Effector memory CD4-positive, alpha-beta T cell (primary cell): ENCODE data around the gene LACTBL1.
"Not testable (repeated sequence)": the region's sequence is repeated elsewhere in the genome, so short reads cannot be mapped to it uniquely, and the experiment has no call there.

Source experiments
- DNase-seq, 3 donors: peaks; one replicate each; pipeline ENCODE4 v3.0.0-alpha.2; 2020
- H3K27ac ChIP-seq: 2 replicates; pipeline ENCODE4 v1.7.0; 2013; ENCODE audit warnings: mild to moderate bottlenecking, low read length, moderate library complexity; ENCODE audit not compliant: insufficient read depth, poor library complexity, severe bottlenecking
- H3K27me3 ChIP-seq: replicated peaks from 2 replicates; pipeline ENCODE4 v1.7.0; 2013; ENCODE audit warnings: mild to moderate bottlenecking, low read length; ENCODE audit not compliant: insufficient read depth, control insufficient read depth, poor library complexity, severe bottlenecking
- H3K36me3 ChIP-seq: 2 replicates; pipeline ENCODE4 v1.7.0; 2013; ENCODE audit warnings: mild to moderate bottlenecking, low read length, moderate library complexity; ENCODE audit not compliant: control insufficient read depth, insufficient read depth
- H3K4me1 ChIP-seq: 2 replicates; pipeline ENCODE4 v1.7.0; 2013; ENCODE audit warnings: low read length, mild to moderate bottlenecking; ENCODE audit not compliant: control insufficient read depth, insufficient read depth, poor library complexity, severe bottlenecking
- H3K4me3 ChIP-seq: 2 replicates; pipeline ENCODE4 v1.7.0; 2013; ENCODE audit warnings: low read length, low read depth, mild to moderate bottlenecking; ENCODE audit not compliant: insufficient read depth, poor library complexity, severe bottlenecking
- H3K9me3 ChIP-seq: 2 replicates; pipeline ENCODE4 v1.7.0; 2013; ENCODE audit warnings: mild to moderate bottlenecking, low read length, moderate library complexity; ENCODE audit not compliant: control insufficient read depth

The LACTBL1 gene

GRCh38 chr1:22949822-22950331, 22.8 kb downstream of the LACTBL1 start:
- no peaks in the 10 kb centered on the region for H3K27me3 ChIP-seq
- H3K9me3 ChIP-seq, result no peaks in the 10 kb centered on the region

GRCh38 chr1:22945171-22945570, 27.5 kb downstream of the LACTBL1 start:
- not testable (repeated sequence) for H3K27ac ChIP-seq, H3K9me3 ChIP-seq, H3K4me1 ChIP-seq, H3K36me3 ChIP-seq, DNase-seq, H3K27me3 ChIP-seq, H3K4me3 ChIP-seq

More at GRCh38 chr1:22949822-22950331, 22.8 kb downstream of the LACTBL1 start:
- no peak for DNase-seq
- no peak overlapping the region for H3K4me3 ChIP-seq
- H3K27ac ChIP-seq, result no peak overlapping the region
- no peaks in the 10 kb centered on the region for H3K36me3 ChIP-seq
- H3K4me1 ChIP-seq, result no peaks in the 10 kb centered on the region

DNA sequence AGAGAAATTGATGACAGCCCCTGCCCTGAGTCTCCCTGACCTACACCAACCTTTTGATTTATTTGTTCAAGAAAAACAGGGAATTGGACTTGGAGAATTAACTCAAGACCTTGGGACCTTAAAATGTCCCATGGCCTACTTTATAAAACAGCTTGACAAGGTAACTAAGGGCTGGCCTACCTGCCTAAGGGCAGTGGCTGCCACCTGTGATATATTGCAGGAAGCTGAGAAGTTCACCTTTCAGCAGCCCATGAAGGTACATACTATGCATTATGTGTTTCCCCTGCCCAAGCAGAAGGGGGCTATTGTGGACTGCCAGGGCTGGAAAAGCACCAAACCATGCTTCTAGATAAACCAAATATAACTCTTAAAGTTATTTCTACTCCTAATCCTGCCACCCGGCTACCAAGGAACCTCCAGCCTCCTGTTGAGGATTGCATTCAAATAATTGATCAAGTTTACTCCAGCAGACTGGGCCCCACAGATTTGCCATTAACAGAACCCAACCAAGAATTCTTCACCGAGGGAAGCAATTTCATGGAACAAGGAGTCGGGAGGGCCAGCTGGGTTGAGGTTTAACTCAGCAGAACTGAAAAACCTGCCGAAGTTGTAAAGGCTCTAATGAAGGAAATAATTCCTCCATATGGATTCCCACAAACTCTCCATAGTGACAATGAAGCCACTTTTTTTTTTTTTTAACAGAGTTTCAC, 28.2 kb downstream of the LACTBL1 start:
- Histone ChIP-seq H3K9me3 (no peaks in the 10 kb centered on the region), H3K4me1 (no peaks in the 10 kb centered on the region), H3K4me3 (no peak overlapping the region)

DNA sequence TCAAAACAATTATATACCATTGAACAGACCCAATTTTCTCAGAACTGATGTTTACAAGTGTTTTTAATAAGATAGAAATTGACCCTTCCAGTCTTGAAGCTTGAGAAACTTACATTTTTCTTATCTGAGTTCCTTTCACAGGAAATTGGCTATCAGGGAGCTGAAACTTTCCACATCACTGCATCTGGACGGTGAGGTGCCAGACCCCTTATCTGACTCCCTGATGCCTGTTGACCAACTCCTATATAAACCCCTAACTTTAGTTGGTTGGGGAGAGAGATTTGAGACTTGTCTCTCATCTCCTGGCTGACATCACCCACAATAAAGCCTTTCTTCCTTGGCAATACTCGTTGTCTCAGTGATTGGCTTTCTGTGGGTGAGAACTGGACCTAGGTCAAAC, 31.4 kb downstream of the LACTBL1 start:
- Histone ChIP-seq H3K27ac (no peak overlapping the region), H3K9me3 (no peaks in the 10 kb centered on the region), H3K4me3 (no peak overlapping the region), H3K27me3 (no peaks in the 10 kb centered on the region), H3K4me1 (no peaks in the 10 kb centered on the region), H3K36me3 (no peaks in the 10 kb centered on the region)
- no peak for DNase-seq

More for the DNA sequence above, 28.2 kb downstream of the LACTBL1 start:
- H3K27ac ChIP-seq, result no peak overlapping the region
- H3K27me3 ChIP-seq, result no peaks in the 10 kb centered on the region
- DNase-seq, result no peak
- no peaks in the 10 kb centered on the region for H3K36me3 ChIP-seq

- H3K27ac ChIP-seq, result no peak overlapping the region
These were observed 36.0 kb downstream of the LACTBL1 start for GRCh38 chr1:22936681-22937080.

DNA sequence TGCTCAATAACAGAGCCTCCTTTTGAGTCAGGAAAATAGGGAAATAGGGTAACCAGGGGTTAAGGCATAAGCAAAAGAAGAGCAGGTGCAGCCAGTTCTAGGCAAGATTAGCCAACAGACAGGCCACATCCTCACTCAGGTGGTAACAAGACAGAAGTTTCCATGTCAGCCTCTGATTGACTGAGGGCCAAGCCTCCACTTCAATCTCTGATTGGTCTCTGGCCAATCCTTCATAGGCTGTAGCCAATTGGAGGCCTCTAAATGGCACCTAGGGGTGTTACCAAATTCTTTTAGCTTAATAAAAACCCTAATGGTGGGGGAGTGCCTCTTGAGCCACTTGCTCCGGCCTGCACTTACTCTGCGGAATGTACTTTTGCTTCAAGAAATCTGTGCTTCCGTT, 37.2 kb downstream of the LACTBL1 start:
- Histone ChIP-seq H3K36me3 (no peaks in the 10 kb centered on the region), H3K4me1 (no peaks in the 10 kb centered on the region), H3K27ac (no peak overlapping the region), H3K9me3 (no peaks in the 10 kb centered on the region), H3K27me3 (no peaks in the 10 kb centered on the region), H3K4me3 (no peak overlapping the region)
- no peak for DNase-seq

More at GRCh38 chr1:22936681-22937080, 36.0 kb downstream of the LACTBL1 start:
- Histone ChIP-seq H3K36me3 (no peaks in the 10 kb centered on the region), H3K4me1 (no peaks in the 10 kb centered on the region), H3K4me3 (no peak overlapping the region), H3K27me3 (no peaks in the 10 kb centered on the region), H3K9me3 (no peaks in the 10 kb centered on the region)
- no peak for DNase-seq

GRCh38 chr1:22932803-22933470, 39.7 kb downstream of the LACTBL1 start:
- no peak for DNase-seq
- Histone ChIP-seq H3K9me3 (no peaks in the 10 kb centered on the region), H3K4me3 (no peak overlapping the region), H3K4me1 (no peaks in the 10 kb centered on the region), H3K27ac (no peak overlapping the region), H3K27me3 (no peaks in the 10 kb centered on the region), H3K36me3 (no peaks in the 10 kb centered on the region)

DNA sequence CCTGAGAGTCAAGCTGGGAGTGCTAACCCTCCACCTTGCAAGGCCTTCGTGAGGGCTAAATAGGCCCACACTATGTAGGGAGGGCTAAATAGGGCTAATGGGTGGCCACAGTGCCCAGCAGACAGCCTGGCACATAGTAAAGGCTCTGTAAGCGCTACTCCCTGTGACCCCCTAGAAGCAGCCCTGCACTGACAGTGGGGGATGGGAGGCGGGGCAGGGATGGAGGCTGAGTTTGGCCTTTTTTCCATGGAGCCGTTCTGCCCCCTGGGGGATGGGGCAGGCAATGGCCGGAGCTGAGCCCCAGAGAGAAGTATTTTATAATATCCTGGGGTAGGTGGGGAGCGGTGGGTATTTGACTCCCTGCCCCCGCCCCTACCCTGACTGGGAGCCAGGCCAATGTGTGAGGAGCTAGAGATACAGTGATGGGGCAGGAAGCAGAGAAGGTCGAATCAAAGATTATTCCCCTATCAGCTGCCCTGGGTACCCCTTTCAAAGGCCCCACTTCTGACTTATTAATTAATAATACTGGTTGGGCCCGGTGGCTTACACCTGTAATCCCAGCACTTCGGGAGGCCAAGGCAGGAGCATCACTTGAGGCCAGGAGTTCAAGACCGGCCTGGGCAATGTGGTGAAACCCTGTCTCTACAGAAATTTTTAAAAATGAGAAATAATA, 42.3 kb downstream of the LACTBL1 start:
- DNase-seq, result no peak
- Histone ChIP-seq H3K27ac (no peak overlapping the region), H3K36me3 (no peaks in the 10 kb centered on the region), H3K27me3 (no peaks in the 10 kb centered on the region), H3K4me1 (no peaks in the 10 kb centered on the region), H3K4me3 (no peak overlapping the region), H3K9me3 (no peaks in the 10 kb centered on the region)

GRCh38 chr1:22925111-22925510, 47.6 kb downstream of the LACTBL1 start:
- no peak for DNase-seq
- Histone ChIP-seq H3K36me3 (no peaks in the 10 kb centered on the region), H3K9me3 (no peaks in the 10 kb centered on the region), H3K4me3 (no peak overlapping the region), H3K27ac (no peak overlapping the region), H3K4me1 (no peaks in the 10 kb centered on the region), H3K27me3 (no peaks in the 10 kb centered on the region)

DNA sequence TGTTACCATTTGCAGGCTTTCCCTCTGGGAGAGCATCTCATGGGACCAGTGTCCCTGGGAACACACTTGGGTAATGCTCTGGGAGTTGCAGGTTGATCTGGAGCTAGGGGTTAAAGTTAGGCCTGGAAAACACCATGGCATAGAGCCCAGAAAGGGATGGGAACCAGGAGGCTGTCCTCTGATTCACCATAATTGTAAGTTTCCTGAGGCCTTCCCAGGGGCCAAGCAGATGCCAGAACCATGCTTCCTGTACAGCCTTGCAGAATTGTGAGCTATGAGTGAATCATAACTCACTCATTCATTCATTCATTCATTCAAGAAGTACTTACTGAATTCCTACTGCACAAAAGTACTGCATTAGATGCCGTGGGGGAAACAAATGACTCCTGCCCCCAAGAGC, 50.0 kb downstream of the LACTBL1 start:
- H3K27me3 ChIP-seq, result no peaks in the 10 kb centered on the region
- H3K4me1 ChIP-seq, result no peaks in the 10 kb centered on the region
- no peaks in the 10 kb centered on the region for H3K9me3 ChIP-seq
- DNase-seq, result no peak
- no peak overlapping the region for H3K27ac ChIP-seq
- H3K4me3 ChIP-seq, result no peak overlapping the region
- H3K36me3 ChIP-seq, result no peaks in the 10 kb centered on the region
